Naive B cell (primary cell): ENCODE measurements around the gene DHRS3. TPM values are rescaled to one million over a fixed set of nuclear protein-coding genes. Genes with fewer than 3 reads are reported as not detected.

Experiments used
- ATAC-seq, 2 donors: fragments of 150-1000 bp; cut with Tn5 transposase; 2 replicates each; pipeline ENCODE4 v1.10.0; 2021; ENCODE audit warnings: low read depth in 2 of 2, mild to moderate bottlenecking in 2 of 2, moderate library complexity in 2 of 2
- DNase-seq: peaks from one replicate; pipeline ENCODE4 v3.0.0; 2022
- H3K27ac Mint-ChIP-seq, 6 donors: one replicate each; pipeline ENCODE4 v1.8.0; 2020 to 2022; ENCODE audit warnings: mild to moderate bottlenecking in 6 of 6, mixed read lengths in 6 of 6, moderate library complexity in 5 of 6, inconsistent platforms in 2 of 6
- H3K27me3 Mint-ChIP-seq, 3 donors: one replicate each; pipeline ENCODE4 v1.8.0; 2021 to 2022; ENCODE audit warnings: mixed read lengths in 3 of 3, mild to moderate bottlenecking in 1 of 3
- H3K36me3 Mint-ChIP-seq, 2 donors: one replicate each; pipeline ENCODE4 v1.8.0; 2020 to 2022; ENCODE audit warnings: mixed read lengths in 2 of 2, inconsistent platforms in 1 of 2, mild to moderate bottlenecking in 1 of 2
- H3K4me1 Mint-ChIP-seq, 3 donors: one replicate each; pipeline ENCODE4 v1.8.0; 2020 to 2022; ENCODE audit warnings: mixed read lengths in 3 of 3, inconsistent platforms in 1 of 3, mild to moderate bottlenecking in 1 of 3, moderate library complexity in 1 of 3
- H3K4me3 Mint-ChIP-seq, 8 donors: one replicate each; pipeline ENCODE4 v1.8.0; 2020 to 2022; ENCODE audit warnings: mild to moderate bottlenecking in 8 of 8, mixed read lengths in 8 of 8, moderate library complexity in 8 of 8, inconsistent platforms in 2 of 8
- H3K9me3 Mint-ChIP-seq, 7 donors: one replicate each; pipeline ENCODE4 v1.8.0; 2020 to 2022; ENCODE audit warnings: mixed read lengths in 7 of 7, mild to moderate bottlenecking in 5 of 7, inconsistent platforms in 2 of 7, moderate library complexity in 1 of 7
- polyA plus RNA-seq, 6 donors: library from polyadenylated mRNA; unstranded; fragments of 300-500 nt; fragmentation: Illumina TruSeq; gene quantifications; one replicate each; pipeline ENCODE4 v1.2.3, GENCODE V29; 2021; ENCODE audit warnings: low read depth in 6 of 6

The DHRS3 gene
- polyA plus RNA-seq, 6 donors from 2014 or later = 0.21 to 1.9 (median 0.47) TPM; not detected in 1

GRCh38 chr1:12584900-12585525 is 33.0 kb downstream of the DHRS3 start:
- Mint-ChIP-seq H3K9me3 (peaks cover 0 to 9% (median 1%) of the 10 kb centered on the region in 7 donors), H3K4me1 (no peaks in the 10 kb centered on the region), H3K27ac (no peak overlapping the region), H3K36me3 (peaks cover 0 to 3% of the 10 kb centered on the region in 2 donors), H3K4me3 (no peak overlapping the region), H3K27me3 (peaks cover 0 to 6% (median 0%) of the 10 kb centered on the region in 3 donors)
- no peak for ATAC-seq
- DNase-seq = no peak

DNA sequence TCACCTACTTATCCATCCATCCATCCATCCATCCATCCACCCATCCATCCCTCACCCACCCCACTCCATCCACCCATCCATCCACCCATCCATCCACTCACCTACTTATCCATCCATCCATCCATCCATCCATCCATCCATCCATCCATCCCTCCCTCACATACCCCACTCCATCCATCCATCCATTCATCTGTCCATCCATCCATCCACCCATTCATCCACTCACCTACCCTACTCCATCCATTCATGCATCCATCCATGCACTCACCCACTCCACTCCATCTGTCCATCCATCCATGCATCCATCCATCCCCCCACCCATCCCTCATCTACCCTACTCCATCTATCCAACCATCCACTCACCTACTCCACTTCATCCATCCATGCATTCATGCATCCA is 34.5 kb downstream of the DHRS3 start:
- H3K27me3 Mint-ChIP-seq = peaks cover 0 to 6% (median 0%) of the 10 kb centered on the region in 3 donors
- peaks cover 0 to 9% (median 1%) of the 10 kb centered on the region in 7 donors for H3K9me3 Mint-ChIP-seq
- ATAC-seq (no peak), DNase-seq (no peak)
- peaks cover 0 to 3% of the 10 kb centered on the region in 2 donors for H3K36me3 Mint-ChIP-seq
- no peak overlapping the region for H3K4me3 Mint-ChIP-seq
- H3K4me1 Mint-ChIP-seq = no peaks in the 10 kb centered on the region
- H3K27ac Mint-ChIP-seq = no peak overlapping the region

DNA sequence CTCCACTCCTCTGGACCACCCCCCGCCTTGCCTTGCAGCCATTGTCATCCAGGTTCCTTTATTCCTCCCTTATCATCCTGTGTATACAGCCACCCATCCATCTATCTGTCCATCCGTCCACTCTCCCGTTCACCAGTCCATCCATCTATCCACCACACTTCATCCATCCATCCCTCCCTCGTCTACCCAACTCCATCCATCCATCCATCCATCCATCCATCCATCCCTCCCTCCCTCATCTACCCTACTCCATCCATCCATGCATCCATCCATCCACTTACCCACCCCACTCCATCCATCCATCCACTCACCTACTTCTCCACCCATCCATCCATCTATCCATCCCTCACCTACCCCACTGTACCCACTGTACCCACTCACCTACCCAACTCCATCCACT is 35.4 kb downstream of the DHRS3 start:
- no peaks in the 10 kb centered on the region for H3K27me3 Mint-ChIP-seq
- DNase-seq (no peak), ATAC-seq (no peak)
- H3K9me3 Mint-ChIP-seq = peaks cover 0 to 9% (median 1%) of the 10 kb centered on the region in 7 donors
- H3K4me1 Mint-ChIP-seq = no peaks in the 10 kb centered on the region
- no peak overlapping the region for H3K4me3 Mint-ChIP-seq
- H3K27ac Mint-ChIP-seq = no peak overlapping the region
- H3K36me3 Mint-ChIP-seq = peaks cover 0 to 3% of the 10 kb centered on the region in 2 donors

DNA sequence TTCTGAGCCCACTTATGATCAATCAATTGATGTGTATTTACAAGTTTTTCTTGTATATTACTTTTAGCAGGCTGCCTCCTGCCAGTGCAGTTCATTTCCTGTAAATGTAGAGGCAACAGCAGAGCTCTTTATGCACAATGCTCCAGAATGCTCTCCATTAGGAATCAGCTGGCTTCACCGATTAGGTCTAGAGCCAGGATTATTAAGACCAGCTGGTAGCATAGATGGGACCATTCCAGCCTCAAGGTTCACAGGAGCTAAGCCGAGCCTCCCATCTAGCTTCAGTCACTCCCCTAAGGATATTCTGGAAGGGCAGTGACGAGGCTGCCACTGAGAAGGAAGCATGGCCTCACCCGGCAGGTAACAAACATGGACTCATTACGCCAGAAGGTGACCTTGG is 36.8 kb downstream of the DHRS3 start:
- H3K4me1 Mint-ChIP-seq = no peaks in the 10 kb centered on the region
- H3K27me3 Mint-ChIP-seq = no peaks in the 10 kb centered on the region
- no peak for DNase-seq
- H3K9me3 Mint-ChIP-seq = peaks cover 0 to 9% (median 1%) of the 10 kb centered on the region in 7 donors
- ATAC-seq = no peak
- H3K4me3 Mint-ChIP-seq = no peak overlapping the region
- H3K27ac Mint-ChIP-seq = peak overlapping the region in 1 of 6 donors; percentile 68
- H3K36me3 Mint-ChIP-seq = peaks cover 0 to 3% of the 10 kb centered on the region in 2 donors

GRCh38 chr1:12580054-12580887 is 37.7 kb downstream of the DHRS3 start:
- Mint-ChIP-seq H3K27ac (no peak overlapping the region), H3K9me3 (peaks cover 0 to 9% (median 1%) of the 10 kb centered on the region in 7 donors), H3K36me3 (peaks cover 0 to 3% of the 10 kb centered on the region in 2 donors), H3K4me1 (no peaks in the 10 kb centered on the region), H3K27me3 (no peaks in the 10 kb centered on the region), H3K4me3 (no peak overlapping the region)
- DNase-seq (no peak), ATAC-seq (no peak)

- DNase-seq = no peak
- Mint-ChIP-seq H3K4me3 (peak overlapping the region in 1 of 8 donors; percentile 5), H3K4me1 (no peaks in the 10 kb centered on the region), H3K9me3 (peaks cover 0 to 9% (median 1%) of the 10 kb centered on the region in 7 donors), H3K36me3 (peaks cover 0 to 3% of the 10 kb centered on the region in 2 donors), H3K27ac (no peak overlapping the region), H3K27me3 (no peaks in the 10 kb centered on the region)
- no peak for ATAC-seq
Observed at GRCh38 chr1:12578860-12579422, 39.1 kb downstream of the DHRS3 start.

- Mint-ChIP-seq H3K9me3 (peaks cover 0 to 1% (median 0%) of the 10 kb centered on the region in 7 donors), H3K4me3 (no peak overlapping the region), H3K27me3 (no peaks in the 10 kb centered on the region), H3K36me3 (peaks cover 0 to 3% of the 10 kb centered on the region in 2 donors), H3K4me1 (no peaks in the 10 kb centered on the region), H3K27ac (no peak overlapping the region)
- ATAC-seq (no peak), DNase-seq (no peak)
Observed at GRCh38 chr1:12577020-12577419, 41.0 kb downstream of the DHRS3 start.

- no peak overlapping the region for H3K27ac Mint-ChIP-seq
- H3K36me3 Mint-ChIP-seq = no peaks in the 10 kb centered on the region
- DNase-seq (no peak), ATAC-seq (no peak)
- no peaks in the 10 kb centered on the region for H3K4me1 Mint-ChIP-seq
- peaks cover 0 to 1% (median 0%) of the 10 kb centered on the region in 7 donors for H3K9me3 Mint-ChIP-seq
- no peaks in the 10 kb centered on the region for H3K27me3 Mint-ChIP-seq
- no peak overlapping the region for H3K4me3 Mint-ChIP-seq
Observed at GRCh38 chr1:12574757-12575139, 43.3 kb downstream of the DHRS3 start.

DNA sequence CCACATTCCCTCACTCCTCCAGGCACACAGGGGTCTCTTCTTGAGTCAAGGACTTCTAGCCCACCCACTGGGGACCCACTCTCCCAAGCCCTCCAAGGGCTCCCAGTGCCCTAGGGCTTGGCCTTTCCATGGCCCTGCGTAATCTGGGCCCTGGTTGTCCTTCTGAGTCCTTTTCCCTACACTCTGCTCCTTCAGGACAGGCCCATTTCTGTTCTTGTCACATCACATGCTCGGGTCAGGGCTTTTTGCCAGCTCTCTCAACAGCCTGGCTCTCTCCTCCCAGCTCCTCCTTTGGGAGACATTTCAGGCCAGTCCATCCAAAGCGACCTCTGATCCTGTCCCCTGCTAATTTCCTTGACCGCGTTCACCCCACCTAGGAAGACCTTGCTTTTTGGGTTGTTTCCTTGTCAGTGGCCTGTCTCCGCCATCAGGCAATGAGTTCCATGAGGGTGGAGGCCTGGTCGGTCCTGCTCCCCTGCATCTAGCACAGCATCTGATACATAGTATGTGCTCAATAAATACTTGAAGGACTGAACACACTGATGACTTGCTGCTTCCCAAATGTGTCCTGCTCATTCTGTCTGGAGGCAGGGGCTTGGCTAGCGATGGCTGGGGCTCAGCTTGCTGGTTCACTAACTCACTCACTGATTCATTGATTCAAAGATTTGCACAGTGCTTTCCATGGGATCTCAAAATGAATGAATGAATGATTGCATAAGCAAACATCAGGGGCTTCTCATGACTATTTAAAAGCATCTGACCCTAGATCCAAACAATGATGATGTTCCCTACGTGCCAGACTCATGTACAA is 44.8 kb downstream of the DHRS3 start:
- H3K4me3 Mint-ChIP-seq = no peak overlapping the region
- H3K36me3 Mint-ChIP-seq = no peaks in the 10 kb centered on the region
- DNase-seq (no peak), ATAC-seq (no peak)
- peak overlapping the region in 1 of 6 donors; percentile 38 for H3K27ac Mint-ChIP-seq
- H3K27me3 Mint-ChIP-seq = no peaks in the 10 kb centered on the region
- H3K9me3 Mint-ChIP-seq = peaks cover 0 to 1% (median 0%) of the 10 kb centered on the region in 7 donors
- no peaks in the 10 kb centered on the region for H3K4me1 Mint-ChIP-seq

DNA sequence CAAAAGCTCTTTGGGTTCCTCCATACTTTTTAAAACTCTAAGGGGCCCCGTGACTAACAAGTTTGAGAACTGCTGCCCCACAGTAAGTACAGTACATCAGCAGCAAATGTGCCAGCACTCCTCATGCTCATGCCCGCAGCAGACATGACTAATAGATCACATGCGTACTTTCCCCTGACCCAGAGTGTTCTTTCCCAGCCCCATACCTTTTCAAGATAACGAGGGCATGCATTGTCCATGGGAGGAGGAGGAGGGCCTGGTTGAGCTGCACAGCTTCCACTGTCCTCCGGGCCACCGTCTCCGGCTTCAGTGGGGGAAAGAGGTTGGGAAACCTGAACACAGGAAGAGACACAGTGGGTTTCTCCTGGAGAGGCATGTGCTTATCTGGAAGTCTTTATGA is 45.5 kb downstream of the DHRS3 start:
- Mint-ChIP-seq H3K27ac (no peak overlapping the region), H3K36me3 (no peaks in the 10 kb centered on the region), H3K4me3 (no peak overlapping the region), H3K9me3 (no peaks in the 10 kb centered on the region), H3K4me1 (no peaks in the 10 kb centered on the region), H3K27me3 (no peaks in the 10 kb centered on the region)
- ATAC-seq (no peak), DNase-seq (no peak)

- no peak for DNase-seq
- no peaks in the 10 kb centered on the region for H3K27me3 Mint-ChIP-seq
- no peaks in the 10 kb centered on the region for H3K36me3 Mint-ChIP-seq
- peaks cover 0 to 2% (median 0%) of the 10 kb centered on the region in 3 donors for H3K4me1 Mint-ChIP-seq
- no peak overlapping the region for H3K27ac Mint-ChIP-seq
- no peaks in the 10 kb centered on the region for H3K9me3 Mint-ChIP-seq
- no peak overlapping the region for H3K4me3 Mint-ChIP-seq
- ATAC-seq = no peak
Observed at GRCh38 chr1:12570291-12570690, 47.7 kb downstream of the DHRS3 start.

GRCh38 chr1:12568009-12568767 is 49.8 kb downstream of the DHRS3 start:
- peaks cover 0 to 2% (median 0%) of the 10 kb centered on the region in 3 donors for H3K4me1 Mint-ChIP-seq
- H3K27me3 Mint-ChIP-seq = no peaks in the 10 kb centered on the region
- no peak overlapping the region for H3K4me3 Mint-ChIP-seq
- peaks cover 6 to 18% (median 14%) of the 10 kb centered on the region in 7 donors for H3K9me3 Mint-ChIP-seq
- peak overlapping the region in 1 of 6 donors; percentile 92 for H3K27ac Mint-ChIP-seq
- ATAC-seq (no peak), DNase-seq (no peak)
- peaks cover 9 to 13% of the 10 kb centered on the region in 2 donors for H3K36me3 Mint-ChIP-seq
